ENCODE results near the gene NAV2. TPM values are rescaled to one million over a fixed set of nuclear protein-coding genes. Genes with fewer than 3 reads are reported as not detected.

Gene NAV2
- total and polyA plus RNA-seq, 12 donors, result 6.9 to 34.7 (median 20.2) TPM

- Histone ChIP-seq H3K27ac (no peak overlapping the region), H3K4me1 (peaks cover 0 to 47% (median 25%) of the 10 kb centered on the region in 9 donors), H3K36me3 (no peaks in the 10 kb centered on the region), H3K27me3 (no peaks in the 10 kb centered on the region), H3K9me3 (no peaks in the 10 kb centered on the region), H3K4me3 (no peak overlapping the region)
- TF ChIP-seq, protein P1, sequence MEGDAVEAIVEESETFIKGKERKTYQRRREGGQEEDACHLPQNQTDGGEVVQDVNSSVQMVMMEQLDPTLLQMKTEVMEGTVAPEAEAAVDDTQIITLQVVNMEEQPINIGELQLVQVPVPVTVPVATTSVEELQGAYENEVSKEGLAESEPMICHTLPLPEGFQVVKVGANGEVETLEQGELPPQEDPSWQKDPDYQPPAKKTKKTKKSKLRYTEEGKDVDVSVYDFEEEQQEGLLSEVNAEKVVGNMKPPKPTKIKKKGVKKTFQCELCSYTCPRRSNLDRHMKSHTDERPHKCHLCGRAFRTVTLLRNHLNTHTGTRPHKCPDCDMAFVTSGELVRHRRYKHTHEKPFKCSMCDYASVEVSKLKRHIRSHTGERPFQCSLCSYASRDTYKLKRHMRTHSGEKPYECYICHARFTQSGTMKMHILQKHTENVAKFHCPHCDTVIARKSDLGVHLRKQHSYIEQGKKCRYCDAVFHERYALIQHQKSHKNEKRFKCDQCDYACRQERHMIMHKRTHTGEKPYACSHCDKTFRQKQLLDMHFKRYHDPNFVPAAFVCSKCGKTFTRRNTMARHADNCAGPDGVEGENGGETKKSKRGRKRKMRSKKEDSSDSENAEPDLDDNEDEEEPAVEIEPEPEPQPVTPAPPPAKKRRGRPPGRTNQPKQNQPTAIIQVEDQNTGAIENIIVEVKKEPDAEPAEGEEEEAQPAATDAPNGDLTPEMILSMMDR (IDR thresholded peaks at IDR 0.05), result no peak
- DNase-seq, result no peak
- ATAC-seq, result peak in 5 of 8 donors; percentile 31 to 73 (median 62)
- intact Hi-C loops (cut with DNase I), result loop anchor here in 9 of 10 donors (5.0 to 10.0 kb wide), 7 partner anchors 61 to 669 kb away; no protein-coding TSS in a partner anchor
Observed at GRCh38 chr11:19744130-19744529, 31.5 kb downstream of the NAV2 start.

DNA sequence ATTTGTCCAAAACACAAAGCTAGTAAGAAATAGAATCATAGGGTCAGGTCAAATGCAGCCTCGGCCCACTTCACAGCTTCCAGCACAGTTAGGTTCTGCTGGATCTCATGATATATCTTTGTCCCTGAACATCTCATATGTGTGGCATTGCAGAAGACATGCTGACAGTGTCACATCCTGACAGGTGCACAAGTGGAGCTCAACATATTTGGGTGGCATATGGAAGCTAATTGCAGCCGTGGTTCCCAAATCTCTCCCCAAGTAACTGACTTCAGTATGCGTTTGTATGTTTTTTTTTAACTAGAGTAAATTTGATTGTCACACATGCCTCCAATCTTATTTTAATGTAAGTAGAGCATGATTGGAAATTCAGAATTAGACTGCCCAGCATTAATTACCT lies 33.4 kb downstream of the NAV2 start:
- intact Hi-C loops (cut with DNase I), result loop anchor here in 6 of 10 donors (10.0 kb wide), 5 partner anchors 59 to 671 kb away; no protein-coding TSS in a partner anchor
- ATAC-seq (no peak), DNase-seq (no peak)
- Histone ChIP-seq H3K36me3 (no peaks in the 10 kb centered on the region), H3K27ac (no peak overlapping the region), H3K4me3 (no peak overlapping the region), H3K27me3 (no peaks in the 10 kb centered on the region), H3K4me1 (peaks cover 0 to 30% (median 12%) of the 10 kb centered on the region in 9 donors), H3K9me3 (peaks cover 0 to 3% (median 0%) of the 10 kb centered on the region in 11 donors)
- TF ChIP-seq, protein P1 (IDR thresholded peaks at IDR 0.05), result no peak
- WGBS, 2 donors, result 92 to 95% methylated on average over 3 of the region's 3 CpGs

DNA sequence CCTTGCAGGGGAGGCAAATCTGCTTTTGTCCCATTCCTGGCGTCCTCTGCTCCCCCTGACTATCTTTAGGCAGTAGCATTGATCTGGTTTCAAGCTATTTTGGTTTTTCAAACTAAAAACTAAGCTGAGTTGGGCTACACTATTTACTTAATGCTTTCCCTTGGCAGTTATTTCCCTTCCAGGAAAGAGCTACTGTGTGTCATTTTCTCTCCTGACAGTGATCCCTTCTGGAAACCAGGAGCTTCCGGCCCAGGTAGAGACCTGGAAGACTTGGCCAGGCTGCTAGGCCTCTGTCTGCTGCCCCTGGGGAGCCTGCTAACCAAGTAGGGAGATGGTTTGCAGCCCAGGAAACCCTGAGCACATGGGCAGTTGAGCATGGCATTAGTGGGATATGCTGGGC lies 35.0 kb downstream of the NAV2 start:
- no peak overlapping the region for H3K27ac ChIP-seq
- ATAC-seq (no peak), DNase-seq (no peak)
- no peaks in the 10 kb centered on the region for H3K36me3 ChIP-seq
- intact Hi-C loops (cut with DNase I), result loop anchor here in 6 of 10 donors (10.0 kb wide), 5 partner anchors 57 to 673 kb away; no protein-coding TSS in a partner anchor
- WGBS, 2 donors, result 91 to 93% methylated on average over 2 of the region's 2 CpGs
- TF ChIP-seq, protein P1 (IDR thresholded peaks at IDR 0.05), result no peak
- no peak overlapping the region for H3K4me3 ChIP-seq
- H3K9me3 ChIP-seq, result peaks cover 0 to 3% (median 0%) of the 10 kb centered on the region in 11 donors
- H3K27me3 ChIP-seq, result no peaks in the 10 kb centered on the region
- peaks cover 0 to 24% (median 3%) of the 10 kb centered on the region in 9 donors for H3K4me1 ChIP-seq

- no peak for DNase-seq
- TF ChIP-seq, protein P1 (IDR thresholded peaks at IDR 0.05), result no peak
Observed at GRCh38 chr11:19751055-19751454, 38.4 kb downstream of the NAV2 start.

More at GRCh38 chr11:19751055-19751454, 38.4 kb downstream of the NAV2 start:
- WGBS, 2 donors, result 97% methylated on average over 4 of the region's 4 CpGs
- intact Hi-C loops (cut with DNase I), result loop anchor here in 2 of 10 donors (10.0 kb wide), 2 partner anchors 154 to 436 kb away; no protein-coding TSS in a partner anchor
- no peaks in the 10 kb centered on the region for H3K36me3 ChIP-seq
- H3K4me1 ChIP-seq, result peaks cover 0 to 15% (median under 1%) of the 10 kb centered on the region in 9 donors
- H3K27ac ChIP-seq, result no peak overlapping the region
- H3K27me3 ChIP-seq, result no peaks in the 10 kb centered on the region
- H3K9me3 ChIP-seq, result peaks cover 0 to 3% (median 0%) of the 10 kb centered on the region in 11 donors
- ATAC-seq, result no peak
- no peak overlapping the region for H3K4me3 ChIP-seq

All from heart right ventricle (tissue), 16 donors.